DMS153 treated with DMSO at 0.1 percent for 48 hours (cell line): ENCODE data around the gene SPI1.

Experiments used
- DNase-seq: peaks from one replicate; lab custom pipeline; 2025; ENCODE audit not compliant: unreplicated experiment; lab: John Stamatoyannopoulos, UW

The SPI1 gene

DNA sequence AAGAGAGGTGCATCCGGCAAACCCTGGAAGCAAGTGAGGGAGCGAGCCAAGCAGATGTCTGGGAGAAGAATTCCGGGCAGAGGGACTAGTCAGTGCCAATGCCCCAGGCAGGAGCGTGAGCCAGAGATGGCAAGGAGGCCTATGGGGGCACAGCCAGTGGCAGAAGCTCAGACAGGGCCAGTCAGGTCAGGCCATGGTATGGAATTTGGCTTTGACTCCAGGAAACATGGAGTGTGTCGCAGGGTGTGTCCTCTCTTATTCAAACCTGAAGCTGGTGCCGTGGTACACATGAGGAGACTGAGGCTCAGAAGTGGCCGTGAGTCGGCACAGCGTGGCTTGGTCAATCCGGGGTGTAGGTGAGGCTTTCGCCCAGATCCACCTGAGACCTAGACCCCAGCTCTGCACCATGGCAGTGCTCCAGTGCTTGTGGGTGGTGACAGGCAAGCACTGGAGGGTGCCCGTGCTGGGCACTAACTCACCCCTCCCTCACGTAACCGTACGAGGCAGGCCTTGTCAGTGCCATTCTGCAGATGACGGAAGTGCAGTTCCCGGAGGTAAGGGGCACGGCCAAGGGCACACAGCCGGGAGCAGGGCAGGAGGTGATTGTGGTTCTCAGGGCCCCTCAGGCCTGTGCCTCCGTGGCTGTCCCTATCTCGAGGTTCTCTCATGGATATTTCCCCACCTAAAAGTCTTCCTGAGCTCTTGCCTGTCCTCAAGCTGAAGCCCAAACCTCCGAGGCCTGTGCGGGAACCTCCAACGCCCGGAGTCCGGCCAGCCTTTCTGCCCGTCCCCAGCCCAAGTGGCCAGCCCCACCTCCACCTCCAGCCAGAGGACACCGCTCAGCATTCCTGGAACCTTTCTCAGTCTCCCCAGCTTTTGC lies 10.6 kb upstream of the SPI1 start:
- DNase-seq: no peak

DNA sequence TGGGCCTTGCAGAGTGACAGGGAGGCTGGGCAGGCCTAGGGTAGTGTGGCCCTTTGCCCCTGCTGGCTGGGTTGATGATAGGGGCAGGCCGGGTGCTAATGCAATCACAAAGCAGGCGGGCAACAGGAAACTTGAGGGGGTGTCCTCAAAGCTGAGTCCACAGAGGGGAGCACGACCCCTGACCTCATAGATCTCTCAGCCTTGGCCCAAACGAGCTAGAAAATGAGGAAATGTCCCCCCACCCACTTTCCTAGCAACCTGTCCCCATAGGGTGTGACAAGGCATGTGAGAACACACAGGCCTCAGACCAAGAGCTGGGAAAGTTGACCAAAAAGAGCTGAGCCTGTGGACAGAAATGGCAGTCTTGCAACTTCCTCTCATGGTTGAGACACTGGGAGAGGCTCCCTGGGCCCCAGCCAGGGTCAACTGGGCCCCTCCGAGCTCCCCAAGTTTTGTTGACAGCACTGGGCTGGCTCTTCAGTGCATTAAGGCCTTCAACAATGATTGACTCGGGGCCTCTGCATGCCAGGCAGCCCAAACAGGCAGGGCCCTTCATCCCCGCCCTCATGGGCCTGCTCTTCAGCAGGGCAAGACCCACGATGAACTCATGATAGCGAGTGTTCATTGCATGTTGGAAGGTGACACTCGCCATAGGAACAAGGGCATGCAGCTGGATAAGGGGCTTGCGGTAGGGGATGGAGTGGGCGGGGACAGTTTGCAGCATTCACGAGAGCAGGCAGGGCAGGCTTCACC lies 9.8 kb upstream of the SPI1 start:
- DNase-seq: no peak

DNA sequence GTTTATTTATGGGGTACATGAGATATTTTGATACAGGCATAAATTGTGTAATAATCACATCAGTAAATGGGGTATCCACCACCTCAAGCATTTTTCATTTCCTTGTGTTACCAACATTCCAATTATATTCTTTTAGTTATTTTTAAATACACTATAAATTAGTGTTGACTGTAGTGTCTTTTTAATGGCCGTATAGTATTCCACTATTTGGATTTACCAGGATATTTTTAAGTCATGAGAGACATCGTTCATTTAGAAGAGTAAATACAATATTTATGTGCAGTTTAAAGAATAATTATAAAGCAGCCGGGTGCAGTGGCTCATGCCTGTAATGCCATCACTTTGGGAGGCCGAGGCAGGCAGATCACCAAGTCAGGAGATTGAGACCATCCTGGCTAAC lies 6.2 kb upstream of the SPI1 start:
- DNase-seq: no peak

DNA sequence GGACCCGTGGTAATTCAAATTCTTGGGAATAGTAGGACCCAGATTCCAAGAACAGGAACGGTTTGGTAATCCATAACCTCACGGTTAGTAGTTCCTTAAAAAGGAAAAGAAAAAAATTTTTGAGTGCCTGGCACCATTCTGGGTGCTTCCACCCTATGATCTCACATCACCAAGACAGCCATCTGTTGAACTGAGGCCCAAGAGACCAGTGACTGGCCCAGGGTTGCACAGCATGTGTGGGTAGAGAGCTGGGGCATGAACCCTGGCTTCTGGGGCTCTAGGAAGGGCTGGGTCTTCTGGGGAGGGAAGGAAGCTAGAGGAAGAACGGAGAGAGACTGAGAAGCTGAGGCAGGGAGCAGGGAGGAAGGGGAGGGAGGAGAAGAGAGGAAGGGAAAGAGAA lies 4.7 kb upstream of the SPI1 start:
- DNase-seq: no peak

DNA sequence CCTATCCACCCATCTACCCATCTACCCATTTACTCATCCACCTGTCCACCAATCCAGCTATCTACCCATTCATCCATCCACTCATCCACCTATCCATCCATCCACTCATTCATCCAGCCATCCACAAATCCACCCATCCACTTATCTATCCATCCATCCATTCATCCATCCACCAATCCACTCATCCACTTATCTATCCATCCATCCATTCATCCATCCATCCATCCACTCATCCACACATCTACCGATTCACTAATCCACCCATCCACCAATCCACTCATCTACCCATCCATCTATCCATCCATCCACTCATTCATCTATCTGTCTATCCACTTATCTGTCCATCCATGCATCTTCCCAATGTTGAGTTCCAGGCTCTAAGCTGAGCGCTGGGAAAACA lies 1.7 kb upstream of the SPI1 start:
- DNase-seq: no peak

DNA sequence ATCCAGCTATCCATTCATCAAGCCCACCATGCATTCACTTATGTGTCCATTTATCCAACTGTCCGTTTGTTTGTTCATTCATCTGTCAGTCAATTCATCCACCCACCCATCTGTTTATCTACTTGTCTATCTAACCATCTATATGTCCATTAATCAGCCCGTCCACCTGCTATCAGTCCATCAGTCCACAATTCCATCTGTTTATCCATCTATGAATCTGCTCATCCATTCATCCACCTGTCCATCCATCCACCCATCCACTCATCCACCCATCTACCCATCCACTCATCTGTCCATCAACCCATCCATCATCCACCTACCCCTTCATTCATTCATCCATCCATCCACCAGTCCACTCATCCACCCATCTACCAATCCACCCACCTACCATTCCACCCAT lies 970 bp upstream of the SPI1 start:
- DNase-seq: no peak

DNA sequence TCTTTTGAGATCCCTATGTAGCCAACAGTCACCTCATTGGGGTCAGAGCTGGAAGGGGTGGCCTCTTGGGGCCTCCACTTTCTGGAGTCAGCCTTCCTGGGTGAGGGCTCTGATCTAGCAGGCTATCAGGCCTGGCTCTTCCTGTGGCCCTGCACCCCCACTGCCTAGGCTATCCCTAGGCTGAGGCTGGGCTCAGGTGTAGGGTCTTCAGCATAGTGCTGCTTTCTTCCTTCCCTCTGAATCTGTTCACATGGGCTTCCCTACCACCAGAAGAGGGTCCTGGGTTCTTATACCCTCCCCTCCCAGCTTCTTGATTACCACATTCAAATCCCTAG lies 456 bp upstream of the SPI1 start:
- no peak for DNase-seq

DNA sequence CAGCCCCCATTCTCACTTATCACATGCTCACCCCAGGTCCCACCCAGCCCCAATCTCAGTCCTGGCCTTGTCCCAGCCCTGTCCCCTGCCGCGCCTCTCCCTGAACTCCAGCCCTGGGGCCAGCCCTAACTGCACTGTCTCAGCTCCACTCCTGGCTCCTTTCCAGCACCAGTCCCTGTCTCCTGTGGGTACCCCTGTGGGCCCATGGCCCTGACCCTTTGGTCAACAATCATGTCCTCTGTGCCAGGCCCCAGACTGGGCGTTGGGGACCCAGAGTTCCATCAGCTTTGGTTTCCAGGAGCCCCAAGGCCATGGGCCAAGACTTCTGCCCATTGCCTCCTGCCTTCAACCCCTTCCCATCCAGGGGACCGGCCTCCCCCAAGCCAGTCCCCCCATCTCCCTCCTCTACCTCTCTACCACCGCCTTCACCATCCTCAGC lies 757 bp downstream of the SPI1 start:
- DNase-seq: no peak

DNA sequence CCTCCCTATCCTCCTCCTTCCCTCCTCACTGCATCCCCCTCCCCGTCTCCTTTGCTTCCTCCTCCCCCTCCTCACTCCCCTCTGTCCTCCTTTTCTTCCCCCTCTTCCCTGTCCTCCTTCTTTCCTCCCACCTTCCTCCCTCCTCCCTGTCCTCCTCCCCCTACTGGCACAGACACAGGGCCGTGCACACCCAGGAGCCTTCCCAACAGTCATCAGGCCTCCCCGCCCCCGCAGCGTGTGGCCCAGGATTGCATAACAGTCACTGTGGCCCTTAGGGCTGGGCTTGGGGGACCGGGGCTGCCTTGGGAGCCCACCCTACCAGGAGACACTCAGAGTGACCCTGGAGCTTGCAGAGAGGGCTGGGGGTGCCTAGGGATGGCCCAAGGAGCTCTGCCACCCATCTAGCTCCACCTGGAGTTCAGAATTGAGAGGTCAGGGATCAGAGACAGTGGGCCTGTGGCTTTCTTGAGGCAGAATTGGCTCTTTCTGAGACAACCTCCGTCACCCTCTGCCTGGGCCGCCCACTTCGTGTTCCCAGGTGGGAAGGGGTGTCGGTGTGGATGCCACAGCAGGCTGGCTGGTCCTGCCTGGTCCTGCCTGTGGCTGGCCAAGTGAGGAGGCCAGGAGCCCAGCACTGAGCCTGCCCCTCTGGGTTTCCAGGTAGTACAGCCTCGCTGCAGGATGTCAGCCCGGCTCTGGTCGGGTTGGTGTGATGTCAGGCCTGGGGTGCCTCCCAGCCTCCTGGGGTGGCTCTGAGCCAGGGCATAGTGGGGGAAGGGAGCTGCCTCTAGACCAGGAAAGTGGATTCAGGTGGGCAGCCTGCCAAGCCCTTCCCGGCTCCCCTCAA lies 1.6 kb downstream of the SPI1 start:
- no peak for DNase-seq

DNA sequence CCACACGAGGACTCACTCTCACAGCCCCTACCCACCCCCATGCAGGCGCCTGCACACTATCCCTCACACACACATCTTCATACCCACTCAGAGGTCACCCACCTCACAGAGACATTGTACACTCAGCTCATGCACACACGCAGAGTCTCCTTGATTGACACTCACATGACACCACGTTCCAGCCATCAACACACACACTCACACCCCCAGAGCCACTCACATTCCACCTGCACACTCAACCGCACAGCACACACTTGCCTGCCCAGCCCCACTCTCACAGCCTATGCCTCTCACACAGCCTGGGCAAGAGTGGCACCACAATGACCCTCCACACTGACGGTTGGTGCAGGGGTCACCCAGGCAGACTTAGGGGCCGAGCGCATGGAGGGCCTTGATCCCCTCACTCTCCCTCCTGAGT lies 2.2 kb downstream of the SPI1 start:
- DNase-seq: no peak

DNA sequence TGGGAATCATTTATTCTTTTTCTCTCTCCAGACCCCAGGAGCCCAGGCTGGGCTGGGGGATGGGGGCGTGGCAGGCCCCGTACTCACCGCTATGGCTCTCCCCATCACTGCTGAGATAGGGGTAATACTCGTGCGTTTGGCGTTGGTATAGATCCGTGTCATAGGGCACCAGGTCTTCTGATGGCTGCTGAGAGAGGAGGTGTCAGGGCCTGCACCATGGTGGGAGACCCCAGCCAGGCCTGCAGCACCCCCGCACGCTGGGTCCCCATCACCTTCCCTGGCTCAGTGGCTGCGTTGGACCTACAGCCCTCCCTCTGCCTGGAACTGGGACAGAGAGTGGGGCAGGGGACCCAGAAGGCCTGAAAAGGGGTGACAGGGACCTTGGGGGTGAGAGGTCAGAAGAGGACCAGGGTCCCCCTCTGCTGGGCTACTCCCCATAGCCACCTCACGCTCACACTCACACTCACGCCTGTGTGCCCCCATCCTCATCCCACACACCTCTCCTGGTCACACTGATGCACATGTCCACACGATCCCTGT lies 2.7 kb downstream of the SPI1 start:
- no peak for DNase-seq

DNA sequence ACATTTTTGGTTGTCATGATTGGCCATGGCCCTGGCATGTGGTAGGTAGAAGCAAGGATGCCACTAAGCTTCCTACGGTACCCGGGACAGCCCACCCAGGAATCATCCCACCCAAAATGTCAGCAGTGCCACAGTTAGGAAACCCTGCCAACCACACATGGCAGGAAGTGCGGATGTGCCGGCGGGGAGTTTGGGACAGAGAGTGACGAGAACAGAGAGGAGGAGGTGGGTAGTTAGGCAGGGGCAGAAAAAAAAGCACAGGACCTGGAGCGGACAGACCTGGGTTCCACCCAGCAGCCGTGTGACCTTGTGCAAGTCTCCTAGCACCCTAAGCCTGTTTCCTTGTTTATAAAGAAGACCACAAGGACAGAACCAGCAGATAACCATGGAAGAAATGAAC lies 3.3 kb downstream of the SPI1 start:
- no peak for DNase-seq

DNA sequence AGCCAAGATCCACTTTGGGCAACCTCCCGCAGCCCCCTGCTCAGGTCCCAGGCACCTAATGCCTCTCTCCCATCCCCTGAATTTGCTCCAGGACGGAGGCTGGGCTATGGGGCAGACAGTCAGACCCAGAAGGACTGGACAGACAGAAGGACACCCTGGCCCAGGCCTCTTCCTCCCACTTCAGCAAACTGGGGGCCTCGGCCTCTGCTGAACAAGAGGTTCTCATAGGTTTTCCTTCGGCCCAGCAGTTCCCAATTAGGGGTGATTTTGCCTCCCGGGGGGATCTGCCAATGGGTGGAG lies 3.7 kb downstream of the SPI1 start:
- DNase-seq: no peak

DNA sequence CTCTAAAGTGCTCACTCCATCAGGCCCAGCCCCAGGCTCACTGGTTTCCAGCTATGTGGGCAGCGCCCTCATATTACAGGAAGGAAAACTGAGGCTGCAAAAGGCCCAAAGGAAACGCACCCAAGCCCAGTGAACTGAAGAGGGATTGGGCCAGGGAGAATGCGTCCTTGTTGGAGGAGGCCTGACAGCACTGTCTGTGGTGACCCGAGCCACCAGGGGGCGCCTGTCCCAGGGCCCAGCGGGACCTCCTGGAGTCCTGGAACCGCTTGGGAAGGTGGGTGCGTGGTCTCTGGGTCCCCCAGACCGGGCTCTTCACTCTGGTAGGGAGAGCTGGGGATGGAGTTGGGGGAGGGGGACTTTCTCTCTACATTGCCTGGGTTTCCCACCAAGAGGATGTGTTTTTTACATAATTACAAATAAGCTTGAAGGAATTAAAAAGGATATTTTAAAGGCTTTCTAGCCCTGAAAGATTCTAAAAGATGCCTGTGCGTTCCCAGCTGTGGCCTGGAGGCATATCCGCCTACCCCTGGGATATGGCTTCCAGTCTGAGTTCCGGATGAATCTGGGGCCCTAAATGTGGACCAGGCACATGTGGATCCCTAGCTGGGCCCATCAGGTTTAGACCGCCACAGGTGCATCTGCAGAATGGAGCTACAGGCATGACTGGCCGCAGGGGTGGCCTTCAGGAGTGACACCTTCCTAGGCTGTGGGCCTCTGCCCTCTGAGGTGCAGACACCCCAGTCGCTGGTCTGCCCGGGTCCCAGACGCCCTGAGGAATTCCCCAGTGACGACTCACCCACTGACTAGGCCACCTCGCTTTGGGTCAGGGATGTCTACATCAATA lies 4.2 kb downstream of the SPI1 start:
- DNase-seq: peak; percentile 7

DNA sequence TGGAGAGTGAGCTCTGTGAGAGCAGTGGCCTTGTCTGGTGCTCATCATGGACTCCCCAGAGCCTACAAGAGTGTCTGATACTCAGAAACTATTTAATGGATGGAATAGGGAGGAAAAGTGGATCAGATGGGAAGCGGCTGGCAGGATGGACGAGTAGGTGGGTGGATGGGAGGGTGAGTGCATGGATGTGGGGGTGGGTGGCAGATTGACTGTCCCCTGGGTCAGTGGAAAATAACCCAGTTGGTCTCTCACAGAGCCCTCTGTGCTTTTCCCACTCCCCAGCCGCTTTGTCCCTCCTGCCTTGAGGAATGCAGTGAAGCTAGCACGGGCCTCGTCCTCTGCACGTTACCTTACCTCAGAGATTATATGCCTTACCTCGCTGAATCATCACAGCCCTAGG lies 5.9 kb downstream of the SPI1 start:
- no peak for DNase-seq

DNA sequence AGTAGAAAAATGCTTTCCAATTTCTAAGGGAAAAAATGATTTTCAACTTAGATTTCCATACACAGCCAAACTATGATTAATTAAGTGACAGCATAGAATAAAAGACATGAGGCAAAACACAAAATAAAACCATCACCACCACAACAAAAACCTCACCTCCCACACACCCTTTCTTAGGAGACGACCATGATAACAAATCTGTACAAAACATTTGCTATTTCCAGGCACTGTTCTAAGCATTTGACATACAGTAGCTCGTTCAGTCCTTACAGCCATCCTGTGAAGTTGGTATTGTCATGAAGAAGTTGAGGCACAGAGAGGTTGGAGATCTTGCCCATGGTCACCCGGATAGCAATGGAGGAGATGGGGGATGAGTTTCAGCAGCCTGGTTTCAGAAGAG lies 8.7 kb downstream of the SPI1 start:
- no peak for DNase-seq

DNA sequence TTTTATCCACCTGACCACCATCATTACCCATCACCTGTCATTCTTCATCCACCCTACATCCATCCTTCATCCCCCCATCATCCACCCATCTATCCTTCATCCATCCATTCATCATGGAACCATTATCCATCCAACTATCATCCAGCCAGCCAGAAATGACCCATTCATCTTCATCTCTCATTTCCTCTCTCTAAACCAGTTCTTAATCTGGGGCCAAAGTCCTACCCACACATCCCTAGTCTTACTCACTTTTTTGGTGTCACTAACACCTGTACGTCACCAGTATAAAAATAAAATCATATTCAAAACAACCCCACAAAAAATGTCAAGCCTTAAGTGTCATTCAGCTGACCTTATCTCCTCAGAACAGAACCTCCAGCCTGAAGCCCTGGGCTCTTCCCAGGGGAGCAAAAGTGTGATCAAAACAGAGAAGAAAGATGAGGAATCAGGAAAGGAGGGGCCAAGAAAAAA lies 12.3 kb downstream of the SPI1 start:
- DNase-seq: no peak

DNA sequence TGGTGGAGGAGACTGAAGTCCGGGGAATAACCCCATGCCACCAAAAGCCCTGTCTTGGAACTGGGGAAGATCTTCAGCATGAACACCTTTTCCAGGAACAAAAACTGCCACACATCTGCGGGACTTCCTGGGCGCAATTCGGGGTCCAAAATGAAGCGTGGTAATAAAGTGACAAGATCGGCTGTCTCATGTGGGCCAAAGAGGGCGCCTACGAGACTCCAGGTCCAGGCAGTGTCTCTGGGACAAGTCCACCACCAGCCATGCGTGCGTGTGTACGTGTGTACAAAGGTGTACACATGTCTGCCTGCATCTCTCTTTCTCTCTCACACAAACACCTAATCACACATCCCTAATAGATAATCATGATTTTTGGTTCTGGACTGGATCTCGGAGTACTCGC lies 16.9 kb downstream of the SPI1 start:
- DNase-seq: no peak

DNA sequence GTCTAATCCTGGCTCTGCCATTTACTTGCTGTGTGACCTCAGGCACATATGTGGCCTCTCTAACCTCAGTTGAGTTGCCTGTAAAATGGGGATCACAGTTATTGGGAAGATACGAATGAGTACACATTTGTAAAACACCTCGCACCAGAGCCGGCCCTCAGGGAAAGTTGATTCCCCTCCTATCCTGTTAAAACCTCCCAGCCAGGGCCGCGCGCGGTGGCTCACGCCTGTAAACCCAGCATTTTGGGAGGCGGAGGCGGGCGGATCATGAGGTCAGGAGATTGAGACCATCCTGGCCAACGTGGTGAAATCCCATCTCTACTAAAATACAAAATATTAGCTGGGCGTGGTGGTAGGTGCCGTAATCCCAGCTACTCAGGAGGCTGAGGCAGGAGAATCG lies 18.0 kb downstream of the SPI1 start:
- DNase-seq: no peak

DNA sequence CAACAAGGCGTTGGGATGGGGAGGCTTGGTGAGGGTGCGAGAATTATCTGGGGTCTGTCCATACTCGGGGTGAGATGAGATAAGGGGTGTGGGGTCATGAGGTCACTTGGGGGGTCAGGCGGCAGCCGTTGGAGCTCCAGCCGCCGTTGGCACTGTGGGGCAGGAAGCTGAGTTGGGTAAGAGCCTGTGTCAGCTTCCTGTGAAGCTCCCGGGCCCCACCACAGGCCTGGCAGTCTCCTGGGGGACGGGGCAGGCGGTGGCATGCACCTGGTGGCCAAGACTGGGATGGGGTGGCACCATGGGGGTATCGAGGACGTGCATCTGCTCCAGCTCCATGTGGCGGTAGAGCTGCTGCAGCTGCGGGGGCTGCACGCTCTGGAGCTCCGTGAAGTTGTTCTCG lies 18.8 kb downstream of the SPI1 start:
- DNase-seq: no peak

DNA sequence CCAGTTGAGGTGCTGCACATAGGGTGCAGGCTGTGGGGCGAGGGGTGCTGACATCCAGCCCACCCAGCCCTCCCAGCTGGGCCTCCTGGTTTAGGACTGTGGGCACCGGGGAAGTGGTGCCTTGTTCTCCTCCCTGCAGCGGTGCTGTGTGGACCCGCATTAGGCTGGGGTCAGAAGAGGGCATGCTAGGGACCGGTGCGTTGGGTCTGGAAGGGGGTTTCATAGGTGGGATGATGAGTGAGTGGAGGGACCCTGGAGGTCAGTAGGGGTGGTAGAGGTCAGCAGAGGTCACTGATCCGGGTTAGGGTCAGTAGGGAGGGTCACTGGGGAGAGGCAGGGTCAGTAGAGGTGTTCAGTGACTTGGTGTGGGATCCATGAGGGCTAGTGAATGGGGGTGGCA lies 19.2 kb downstream of the SPI1 start:
- DNase-seq: no peak
